SK-N-SH treated with all-trans-retinoic acid at 6 μM for 48 hours (cell line): ENCODE measurements around the gene CALN1.

ENCODE experiments used
- ATAC-seq: fragments of 200-7000 bp; cut with Tn5 transposase; 3 replicates; pipeline ENCODE4 v1.9.1; 2020; ENCODE audit warnings: mild to moderate bottlenecking, moderate library complexity
- ARNTL ChIP-seq: fragments of 450-650 bp; formaldehyde crosslinking; IDR thresholded peaks from 2 replicates; pipeline ENCODE4 v1.5.0; 2020; ENCODE audit warnings: low read depth, mild to moderate bottlenecking, moderate library complexity, borderline replicate concordance
- BACH2 ChIP-seq: fragments of 250-450 bp; sonication (Bioruptor Pico); IDR thresholded peaks from 2 replicates; pipeline ENCODE4 v1.9.0; 2021; ENCODE audit warnings: mild to moderate bottlenecking, borderline replicate concordance
- CSDC2 ChIP-seq: fragments of 250-450 bp; sonication (Bioruptor Pico); IDR thresholded peaks from 2 replicates; pipeline ENCODE4 v1.5.0; 2020; ENCODE audit warnings: mild to moderate bottlenecking, moderate library complexity
- ESRRG ChIP-seq: fragments of 250-450 bp; sonication (Bioruptor Pico); IDR thresholded peaks from 2 replicates; pipeline ENCODE4 v1.6.1; 2021; ENCODE audit warnings: mild to moderate bottlenecking
- GLIS3 ChIP-seq: fragments of 250-450 bp; sonication (Bioruptor Pico); IDR thresholded peaks from 2 replicates; pipeline ENCODE4 v1.5.0; 2020; ENCODE audit warnings: mild to moderate bottlenecking, moderate library complexity
- ISL1 ChIP-seq: fragments of 250-450 bp; sonication (Bioruptor Pico); IDR thresholded peaks from 2 replicates; pipeline ENCODE4 v2.1.2; 2022; ENCODE audit warnings: mild to moderate bottlenecking, moderate library complexity
- OSR1 ChIP-seq: fragments of 250-450 bp; sonication (Bioruptor Pico); IDR thresholded peaks from 2 replicates; pipeline ENCODE4 v1.8.0; 2022; ENCODE audit warnings: moderate library complexity, mild to moderate bottlenecking, inconsistent platforms
- PPARA ChIP-seq: fragments of 250-450 bp; sonication (Bioruptor Pico); IDR thresholded peaks from 2 replicates; pipeline ENCODE4 v1.5.0; 2020; ENCODE audit warnings: mild to moderate bottlenecking, borderline replicate concordance
- RARB ChIP-seq: fragments of 250-450 bp; sonication (Bioruptor Pico); IDR thresholded peaks from 2 replicates; pipeline ENCODE4 v1.8.0; 2021; ENCODE audit warnings: mild to moderate bottlenecking, moderate library complexity
- SNAI2 ChIP-seq: fragments of 250-450 bp; sonication (Bioruptor Pico); IDR thresholded peaks from 2 replicates; pipeline ENCODE4 v1.5.0; 2020; ENCODE audit warnings: mild to moderate bottlenecking, moderate library complexity
- TCF4 ChIP-seq: fragments of 250-450 bp; sonication (Bioruptor Pico); IDR thresholded peaks from 2 replicates; pipeline ENCODE4 v1.8.0; 2021; ENCODE audit warnings: mild to moderate bottlenecking, moderate library complexity, borderline replicate concordance
- TOX ChIP-seq: fragments of 250-450 bp; sonication (Bioruptor Pico); IDR thresholded peaks from 2 replicates; pipeline ENCODE4 v1.8.0; 2021; ENCODE audit warnings: mild to moderate bottlenecking, moderate library complexity, borderline replicate concordance
- ZFP3 ChIP-seq: fragments of 250-450 bp; sonication (Bioruptor Pico); IDR thresholded peaks from 2 replicates; pipeline ENCODE4 v1.5.0; 2020; ENCODE audit warnings: mild to moderate bottlenecking, moderate library complexity
- ZFP30 ChIP-seq: fragments of 450-650 bp; formaldehyde crosslinking; IDR thresholded peaks from 2 replicates; pipeline ENCODE4 v1.5.0; 2022; ENCODE audit warnings: mild to moderate bottlenecking, moderate library complexity
- ZNF565 ChIP-seq: fragments of 450-650 bp; formaldehyde crosslinking; conservative IDR thresholded peaks from 2 replicates; pipeline ENCODE4 v1.5.0; 2020; ENCODE audit warnings: low read depth, mild to moderate bottlenecking, moderate library complexity
- ZNF8 ChIP-seq: fragments of 450-650 bp; formaldehyde crosslinking; IDR thresholded peaks from 2 replicates; pipeline ENCODE4 v1.5.0; 2020; ENCODE audit warnings: mild to moderate bottlenecking, moderate library complexity
- TF ChIP-seq, protein P1 (sequence below): fragments of 250-450 bp; sonication (Bioruptor Pico); IDR thresholded peaks from 2 replicates; pipeline ENCODE4 v1.5.1; 2021; ENCODE audit warnings: mild to moderate bottlenecking, moderate library complexity
- TF ChIP-seq, protein P2 (sequence below): fragments of 250-450 bp; sonication (Bioruptor Pico); IDR thresholded peaks from 2 replicates; pipeline ENCODE4 v1.5.1; 2020; ENCODE audit warnings: low read depth, mild to moderate bottlenecking, moderate library complexity
- TF ChIP-seq, protein P3 (sequence below): fragments of 250-450 bp; sonication (Bioruptor Pico); IDR thresholded peaks from 2 replicates; pipeline ENCODE4 v1.8.0; 2021; ENCODE audit warnings: low read depth, mild to moderate bottlenecking, moderate library complexity, borderline replicate concordance
- TF ChIP-seq, protein P4 (sequence below): fragments of 250-450 bp; sonication (Bioruptor Pico); IDR thresholded peaks from 2 replicates; pipeline ENCODE4 v1.8.0; 2020; ENCODE audit warnings: mild to moderate bottlenecking, moderate library complexity, borderline replicate concordance

Gene CALN1

DNA sequence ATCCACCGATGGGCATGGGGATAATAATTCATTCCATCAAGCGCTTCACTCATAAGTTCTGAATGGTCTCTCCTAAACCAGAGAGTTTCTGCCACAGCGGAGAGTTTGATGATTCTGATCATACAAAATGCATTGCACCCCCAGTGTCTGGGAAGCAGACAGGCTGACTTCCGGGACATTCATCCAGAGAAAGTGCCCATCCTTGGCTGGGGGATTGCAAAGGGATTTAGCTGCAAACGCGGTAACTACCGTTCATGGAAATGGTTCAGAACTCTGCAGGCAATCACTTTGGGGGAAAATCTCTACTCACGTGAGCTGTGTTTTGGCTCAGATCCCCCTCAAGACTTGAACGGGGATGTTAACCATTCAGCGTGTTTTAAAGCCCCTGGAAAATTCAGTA lies 33.4 kb upstream of the CALN1 start:
- no peak for ATAC-seq
- no peak for TF ChIP-seq ISL1 (CRISPR knock-in tag)
- TF ChIP-seq, all 23 proteins: peak for 0

- ATAC-seq = no peak
Measured at GRCh38 chr7:72445075-72445474, 32.9 kb upstream of the CALN1 start.

GRCh38 chr7:72444026-72444776 lies 32.1 kb upstream of the CALN1 start:
- no peak for ATAC-seq
- TF ChIP-seq OSR1 (CRISPR knock-in tag) = no peak
- TF ChIP-seq SNAI2 (CRISPR knock-in tag) = no peak

More at GRCh38 chr7:72445075-72445474, 32.9 kb upstream of the CALN1 start:
- TF ChIP-seq ZNF565 (CRISPR knock-in tag) (no peak), ESRRG (CRISPR knock-in tag) (no peak), PPARA (CRISPR knock-in tag) (no peak), ZFP3 (CRISPR knock-in tag) (no peak), CSDC2 (no peak), SNAI2 (CRISPR knock-in tag) (no peak), GLIS3 (CRISPR knock-in tag) (no peak), ZFP30 (no peak), ISL1 (CRISPR knock-in tag) (no peak), TCF4 (no peak), RARB (CRISPR knock-in tag) (no peak), TOX (CRISPR knock-in tag) (no peak)
- TF ChIP-seq, protein P1, sequence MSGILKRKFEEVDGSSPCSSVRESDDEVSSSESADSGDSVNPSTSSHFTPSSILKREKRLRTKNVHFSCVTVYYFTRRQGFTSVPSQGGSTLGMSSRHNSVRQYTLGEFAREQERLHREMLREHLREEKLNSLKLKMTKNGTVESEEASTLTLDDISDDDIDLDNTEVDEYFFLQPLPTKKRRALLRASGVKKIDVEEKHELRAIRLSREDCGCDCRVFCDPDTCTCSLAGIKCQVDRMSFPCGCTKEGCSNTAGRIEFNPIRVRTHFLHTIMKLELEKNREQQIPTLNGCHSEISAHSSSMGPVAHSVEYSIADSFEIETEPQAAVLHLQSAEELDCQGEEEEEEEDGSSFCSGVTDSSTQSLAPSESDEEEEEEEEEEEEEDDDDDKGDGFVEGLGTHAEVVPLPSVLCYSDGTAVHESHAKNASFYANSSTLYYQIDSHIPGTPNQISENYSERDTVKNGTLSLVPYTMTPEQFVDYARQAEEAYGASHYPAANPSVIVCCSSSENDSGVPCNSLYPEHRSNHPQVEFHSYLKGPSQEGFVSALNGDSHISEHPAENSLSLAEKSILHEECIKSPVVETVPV (CRISPR knock-in tag) = no peak
- TF ChIP-seq, protein P2, sequence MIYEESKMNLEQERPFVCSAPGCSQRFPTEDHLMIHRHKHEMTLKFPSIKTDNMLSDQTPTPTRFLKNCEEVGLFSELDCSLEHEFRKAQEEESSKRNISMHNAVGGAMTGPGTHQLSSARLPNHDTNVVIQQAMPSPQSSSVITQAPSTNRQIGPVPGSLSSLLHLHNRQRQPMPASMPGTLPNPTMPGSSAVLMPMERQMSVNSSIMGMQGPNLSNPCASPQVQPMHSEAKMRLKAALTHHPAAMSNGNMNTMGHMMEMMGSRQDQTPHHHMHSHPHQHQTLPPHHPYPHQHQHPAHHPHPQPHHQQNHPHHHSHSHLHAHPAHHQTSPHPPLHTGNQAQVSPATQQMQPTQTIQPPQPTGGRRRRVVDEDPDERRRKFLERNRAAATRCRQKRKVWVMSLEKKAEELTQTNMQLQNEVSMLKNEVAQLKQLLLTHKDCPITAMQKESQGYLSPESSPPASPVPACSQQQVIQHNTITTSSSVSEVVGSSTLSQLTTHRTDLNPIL (CRISPR knock-in tag) = no peak
- TF ChIP-seq, protein P3, sequence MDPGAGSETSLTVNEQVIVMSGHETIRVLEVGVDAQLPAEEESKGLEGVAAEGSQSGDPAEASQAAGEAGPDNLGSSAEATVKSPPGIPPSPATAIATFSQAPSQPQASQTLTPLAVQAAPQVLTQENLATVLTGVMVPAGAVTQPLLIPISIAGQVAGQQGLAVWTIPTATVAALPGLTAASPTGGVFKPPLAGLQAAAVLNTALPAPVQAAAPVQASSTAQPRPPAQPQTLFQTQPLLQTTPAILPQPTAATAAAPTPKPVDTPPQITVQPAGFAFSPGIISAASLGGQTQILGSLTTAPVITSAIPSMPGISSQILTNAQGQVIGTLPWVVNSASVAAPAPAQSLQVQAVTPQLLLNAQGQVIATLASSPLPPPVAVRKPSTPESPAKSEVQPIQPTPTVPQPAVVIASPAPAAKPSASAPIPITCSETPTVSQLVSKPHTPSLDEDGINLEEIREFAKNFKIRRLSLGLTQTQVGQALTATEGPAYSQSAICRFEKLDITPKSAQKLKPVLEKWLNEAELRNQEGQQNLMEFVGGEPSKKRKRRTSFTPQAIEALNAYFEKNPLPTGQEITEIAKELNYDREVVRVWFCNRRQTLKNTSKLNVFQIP (CRISPR knock-in tag) = no peak
- TF ChIP-seq, protein P4, sequence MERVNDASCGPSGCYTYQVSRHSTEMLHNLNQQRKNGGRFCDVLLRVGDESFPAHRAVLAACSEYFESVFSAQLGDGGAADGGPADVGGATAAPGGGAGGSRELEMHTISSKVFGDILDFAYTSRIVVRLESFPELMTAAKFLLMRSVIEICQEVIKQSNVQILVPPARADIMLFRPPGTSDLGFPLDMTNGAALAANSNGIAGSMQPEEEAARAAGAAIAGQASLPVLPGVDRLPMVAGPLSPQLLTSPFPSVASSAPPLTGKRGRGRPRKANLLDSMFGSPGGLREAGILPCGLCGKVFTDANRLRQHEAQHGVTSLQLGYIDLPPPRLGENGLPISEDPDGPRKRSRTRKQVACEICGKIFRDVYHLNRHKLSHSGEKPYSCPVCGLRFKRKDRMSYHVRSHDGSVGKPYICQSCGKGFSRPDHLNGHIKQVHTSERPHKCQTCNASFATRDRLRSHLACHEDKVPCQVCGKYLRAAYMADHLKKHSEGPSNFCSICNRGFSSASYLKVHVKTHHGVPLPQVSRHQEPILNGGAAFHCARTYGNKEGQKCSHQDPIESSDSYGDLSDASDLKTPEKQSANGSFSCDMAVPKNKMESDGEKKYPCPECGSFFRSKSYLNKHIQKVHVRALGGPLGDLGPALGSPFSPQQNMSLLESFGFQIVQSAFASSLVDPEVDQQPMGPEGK (CRISPR knock-in tag) = no peak

GRCh38 chr7:72441791-72442190 lies 29.7 kb upstream of the CALN1 start:
- ATAC-seq = no peak
- TF ChIP-seq ZFP30 (no peak), ESRRG (CRISPR knock-in tag) (no peak), ZNF565 (CRISPR knock-in tag) (no peak), TOX (CRISPR knock-in tag) (no peak), ZFP3 (CRISPR knock-in tag) (no peak), RARB (CRISPR knock-in tag) (no peak), CSDC2 (no peak), ARNTL (CRISPR knock-in tag) (no peak), GLIS3 (CRISPR knock-in tag) (no peak), ZNF8 (CRISPR knock-in tag) (no peak), OSR1 (CRISPR knock-in tag) (no peak), BACH2 (CRISPR knock-in tag) (no peak), TCF4 (no peak)
- TF ChIP-seq, protein P2 (CRISPR knock-in tag) = no peak
- TF ChIP-seq, all 23 proteins: peak for 0
